NOMO-1 treated with dmso at 0.1 percent for 144 hours (cell line): ENCODE results near the gene PHACTR1.
A peak's percentile ranks its signal among the peaks of the same experiment; 100 is the strongest.

Experiments used
- DNase-seq: peaks from one replicate; lab custom pipeline; 2025; ENCODE audit not compliant: unreplicated experiment; lab: John Stamatoyannopoulos, UW

PHACTR1 gene

DNA sequence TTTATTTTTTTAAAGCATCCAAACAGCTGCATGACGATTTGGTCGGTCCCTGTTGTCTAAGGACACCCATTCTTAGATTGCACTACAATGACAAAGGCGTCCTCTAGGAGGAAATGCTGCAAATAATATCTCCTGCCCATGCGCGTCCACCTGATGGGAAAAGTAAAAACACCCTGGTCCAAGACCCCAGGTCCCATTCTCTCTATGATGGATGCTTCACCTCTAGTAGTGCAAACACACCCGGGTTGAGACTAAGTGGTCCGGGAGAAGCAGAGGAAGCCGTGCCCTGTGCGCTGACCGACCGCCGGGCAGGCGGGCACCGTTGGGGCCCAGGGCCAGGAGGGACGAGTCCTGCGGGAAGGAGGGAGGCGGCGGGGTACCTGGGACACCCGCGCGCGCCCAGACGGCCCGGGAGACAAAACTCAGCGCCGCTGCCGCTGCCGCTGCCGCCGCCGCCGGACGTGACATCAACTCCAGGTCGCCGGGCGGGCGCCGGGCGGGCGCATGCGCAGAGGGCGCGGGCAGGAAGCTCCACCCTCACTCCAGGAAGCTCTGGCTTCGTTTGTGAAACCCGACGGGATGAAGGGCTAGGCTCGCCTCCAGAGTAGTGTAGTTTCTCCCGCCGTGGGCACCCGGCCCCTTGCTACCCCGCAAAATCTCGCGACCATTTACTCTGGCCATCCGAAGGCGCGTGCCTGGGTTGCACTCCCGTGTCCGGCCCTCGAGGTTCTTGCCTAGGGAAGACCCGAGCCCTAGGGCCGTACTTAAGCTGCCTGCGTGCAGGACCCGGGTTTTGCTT, 611.7 kb downstream of the PHACTR1 start, which contains the start of gene TBC1D7:
TBC1D7 (minus strand) TSS at position 462 of the 799 bp plus-strand sequence. CDS start 1,639 bp downstream, outside the sequence.
- DNase-seq = peak; percentile 86

DNA sequence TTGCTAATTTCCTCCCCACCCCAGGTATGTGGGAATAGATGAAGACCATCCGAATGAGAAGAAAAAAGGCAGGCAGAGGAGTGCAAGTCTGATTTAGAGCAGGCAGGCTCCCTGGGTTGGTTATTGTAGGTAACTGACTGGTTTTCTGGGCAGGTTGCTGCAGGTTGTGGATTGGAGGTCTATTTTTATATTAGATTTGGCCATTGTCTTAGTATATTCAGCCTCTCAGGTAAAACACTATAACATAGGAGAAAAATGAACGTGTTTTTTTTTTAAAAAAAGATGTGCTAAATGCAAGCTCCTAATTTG, 612.3 kb downstream of the PHACTR1 start:
- no peak for DNase-seq

DNA sequence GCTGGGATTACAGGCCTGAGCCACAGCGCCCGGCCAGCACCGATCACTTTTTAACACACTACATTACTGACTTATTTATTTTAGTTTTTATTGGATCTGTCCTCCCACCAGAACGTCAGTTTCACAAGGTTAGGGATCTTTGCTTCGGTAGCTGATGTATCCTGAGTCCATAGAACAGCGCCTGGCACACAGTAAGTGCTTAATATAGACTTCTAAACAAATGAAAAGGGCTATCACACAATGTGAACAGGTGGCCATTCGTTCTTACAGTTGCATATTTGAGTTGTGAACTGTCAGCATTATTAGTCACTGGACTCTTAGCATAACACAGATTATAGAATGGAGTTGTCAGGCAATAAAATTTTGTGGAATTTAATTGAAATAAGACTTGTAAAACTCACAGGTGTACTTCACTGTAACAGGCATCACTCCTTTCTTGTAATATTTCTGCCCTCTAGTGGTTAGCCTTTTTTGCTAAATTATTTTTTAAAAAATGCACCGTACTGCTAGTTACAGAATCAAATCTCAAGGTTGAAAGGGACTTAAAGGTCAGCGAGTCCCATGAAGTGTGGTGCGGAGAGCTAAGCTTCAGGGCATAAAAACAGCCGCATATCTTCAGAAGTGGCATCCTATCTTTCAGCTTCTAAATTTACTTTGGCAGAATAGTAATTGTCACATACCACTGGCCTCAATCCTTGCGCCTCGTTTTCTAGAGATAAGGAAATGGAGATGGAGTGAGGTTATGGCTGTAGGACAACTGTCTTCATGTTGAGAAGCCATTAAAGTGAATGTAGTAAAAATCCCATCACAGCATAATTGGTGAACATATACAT, 615.2 kb downstream of the PHACTR1 start:
- no peak for DNase-seq

DNA sequence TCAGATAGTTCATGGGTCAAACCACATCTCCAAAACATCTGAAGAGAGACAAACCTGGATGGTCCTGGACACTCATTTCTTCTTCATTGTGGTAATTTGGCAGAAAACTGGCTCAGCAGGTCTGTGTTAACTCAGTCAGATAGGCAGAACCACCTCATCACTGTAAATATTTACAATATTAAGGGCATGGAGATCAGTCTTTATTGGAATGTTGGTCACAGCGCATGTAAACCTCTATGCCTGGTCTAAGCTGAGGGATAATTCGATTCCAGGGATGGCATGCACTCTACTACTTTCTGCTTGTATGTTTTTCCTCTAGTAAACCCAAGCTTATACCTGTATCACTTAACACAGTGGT, 615.8 kb downstream of the PHACTR1 start:
- DNase-seq = no peak

DNA sequence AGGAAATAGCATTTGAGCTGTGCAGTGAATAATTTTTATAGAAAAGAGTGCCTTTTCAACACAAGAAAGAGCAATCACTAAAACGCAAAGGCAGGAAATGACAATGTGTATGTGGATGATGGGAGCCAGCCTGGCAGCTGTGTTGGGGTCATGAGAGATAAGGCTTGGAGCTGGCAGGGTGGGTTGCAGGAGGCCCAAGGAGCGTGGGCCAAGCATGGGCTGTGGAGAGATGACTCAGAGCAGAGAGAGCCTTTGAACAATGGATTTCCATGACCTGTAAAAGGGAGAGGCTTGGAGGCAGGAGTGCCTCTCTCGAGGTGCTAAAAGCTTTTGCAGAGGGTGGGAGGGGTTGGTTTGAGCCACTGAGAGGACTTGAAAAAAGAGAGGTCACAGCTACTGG, 618.4 kb downstream of the PHACTR1 start:
- DNase-seq = no peak

DNA sequence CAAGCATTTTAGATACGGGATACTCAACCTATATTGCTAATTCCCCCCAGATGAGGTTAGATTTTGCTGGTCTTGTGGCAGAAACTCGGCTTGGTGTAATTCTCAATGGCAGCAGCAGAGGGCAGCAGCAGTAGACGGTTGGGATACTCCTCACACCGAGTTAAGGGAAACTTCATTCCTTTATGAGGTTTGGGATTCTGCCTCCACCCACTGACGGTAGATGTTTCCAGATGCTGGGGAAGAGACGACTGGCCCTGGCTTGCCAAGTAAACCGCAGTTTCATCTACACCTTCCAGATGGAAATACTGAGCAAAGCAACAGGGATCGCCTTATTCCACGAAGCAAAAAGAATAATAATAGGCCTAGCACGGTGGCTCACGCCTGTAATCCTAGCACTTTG, 620.0 kb downstream of the PHACTR1 start:
- peak; percentile 34 for DNase-seq

DNA sequence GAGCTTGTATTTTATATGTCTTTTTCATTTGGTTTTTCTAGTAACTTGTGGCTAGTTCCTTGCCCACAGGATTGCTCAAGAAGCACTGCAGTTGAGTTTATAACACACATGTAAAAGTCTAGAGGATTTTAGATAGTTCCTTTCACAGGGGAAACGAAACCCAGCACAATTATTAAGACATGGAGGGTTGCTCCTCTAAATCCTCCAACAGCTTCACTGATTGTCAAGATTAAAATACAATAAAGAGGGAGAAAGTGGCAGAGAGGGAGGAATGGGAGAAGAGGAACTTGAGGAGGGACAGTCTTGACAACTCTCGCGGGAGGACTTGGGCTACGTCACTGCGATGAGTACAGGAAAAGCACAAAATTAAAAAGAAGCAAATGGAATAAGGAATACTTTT, 621.5 kb downstream of the PHACTR1 start:
- DNase-seq = peak; percentile 88
